Tongue (tissue), 2 donors: ENCODE measurements around the gene STX8. TPM values are rescaled to one million over a fixed set of nuclear protein-coding genes. Genes with fewer than 3 reads are reported as not detected.

Experiments used
- DNase-seq: peaks from one replicate; pipeline ENCODE4 v3.0.0-alpha.2; 2015
- total RNA-seq: library from RNA; depleted of rRNA; stranded (reverse); fragments of >200 nt; gene quantifications from one replicate; pipeline ENCODE4 v1.2.3, GENCODE V29; 2014

STX8 gene
- total RNA-seq, 1 donor from 2014 or later = 75.2 TPM

DNA sequence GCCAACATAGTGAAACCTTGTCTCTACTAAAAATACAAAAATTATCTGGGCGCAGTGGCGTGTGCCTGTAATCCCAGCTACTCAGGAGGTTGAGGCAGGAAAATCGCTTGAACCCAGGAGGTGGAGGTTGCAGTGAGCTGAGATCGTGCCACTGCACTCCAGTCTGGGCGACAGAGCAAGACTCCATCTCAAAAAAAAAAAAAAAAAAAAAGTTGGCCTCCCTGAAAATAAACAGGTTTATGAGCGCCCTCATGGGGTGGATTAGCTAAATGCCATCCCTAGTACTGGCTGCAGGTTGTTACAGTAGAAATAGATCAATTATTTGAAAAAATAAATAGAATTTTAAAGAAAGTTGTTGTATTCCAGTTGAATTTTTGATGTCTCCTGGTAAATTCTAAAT is 20.9 kb downstream of the STX8 start:
- peak; percentile 48 for DNase-seq

DNA sequence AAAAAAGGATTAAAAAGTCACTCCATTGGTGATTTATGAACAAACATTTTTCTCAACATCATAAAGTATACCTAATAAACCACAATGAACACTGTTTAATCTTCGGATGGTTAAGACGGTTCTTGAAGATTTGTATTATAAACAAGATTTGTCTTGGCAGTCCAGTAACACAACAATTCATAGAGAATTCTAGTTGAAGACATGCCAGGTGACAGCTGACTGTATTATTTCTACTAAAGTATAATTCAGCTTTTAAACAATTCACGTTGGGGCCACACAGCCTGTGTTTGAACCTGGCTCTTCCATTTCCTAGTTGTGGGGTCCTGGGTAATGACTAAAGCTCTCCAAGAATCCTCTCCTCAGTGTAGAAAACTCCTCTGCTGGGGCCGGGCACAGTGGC is 22.0 kb downstream of the STX8 start:
- no peak for DNase-seq

DNA sequence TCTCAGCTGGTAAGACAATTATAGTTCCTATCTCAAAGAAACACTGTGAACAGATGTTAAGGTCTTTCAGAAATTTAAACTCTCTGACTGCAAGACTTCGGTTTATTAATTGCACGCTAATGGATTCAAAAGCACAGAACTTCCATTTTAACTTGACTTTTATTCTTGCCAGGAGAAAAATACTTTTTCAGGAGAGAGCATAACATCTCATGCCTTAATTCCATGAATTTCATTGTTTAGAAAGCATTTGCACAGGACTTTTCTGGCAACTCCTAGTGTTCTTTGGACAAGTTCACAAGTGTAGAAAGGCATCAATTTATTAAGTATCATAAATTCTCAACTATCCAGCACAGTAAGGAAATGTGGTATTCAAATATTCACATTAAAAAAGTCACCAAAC is 22.4 kb downstream of the STX8 start:
- no peak for DNase-seq

DNA sequence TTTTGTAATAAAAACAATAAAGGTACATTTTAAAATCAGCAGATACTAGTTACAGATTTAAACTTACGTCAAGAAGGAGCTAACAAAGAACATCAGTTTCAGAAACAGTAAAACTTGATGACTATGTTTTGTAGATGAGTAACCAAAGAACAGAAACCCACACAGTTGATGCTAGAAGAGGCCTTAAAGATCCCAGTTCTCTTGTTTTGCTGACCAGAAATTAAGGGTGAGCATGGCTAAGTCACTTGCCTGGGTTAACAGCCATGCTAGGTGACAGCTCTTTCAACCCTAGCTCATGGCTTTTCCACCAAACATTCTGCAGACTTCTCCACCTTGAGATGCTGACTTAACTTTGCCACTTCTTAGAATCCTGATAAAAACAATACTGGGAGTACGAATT is 26.4 kb downstream of the STX8 start:
- DNase-seq = no peak

DNA sequence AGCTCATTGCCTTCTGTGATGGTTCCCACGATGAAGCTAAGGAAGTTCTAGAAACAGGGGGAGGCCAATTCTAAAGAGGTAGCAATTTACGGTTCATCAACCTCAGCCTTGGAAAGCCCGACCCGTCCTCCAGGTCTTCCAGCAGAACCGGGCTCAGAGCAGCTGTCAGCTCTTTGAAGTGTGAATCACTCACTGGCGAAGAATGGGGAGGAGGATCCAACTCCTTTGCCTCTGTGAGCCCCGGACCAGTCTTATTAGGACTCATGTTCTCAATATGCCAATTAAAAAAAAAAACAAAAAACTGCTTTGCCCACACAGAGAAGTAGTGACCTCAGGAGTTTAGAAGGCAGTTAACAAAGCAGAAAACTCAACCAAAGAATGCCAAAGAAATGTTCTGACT is 31.4 kb downstream of the STX8 start:
- DNase-seq = no peak

DNA sequence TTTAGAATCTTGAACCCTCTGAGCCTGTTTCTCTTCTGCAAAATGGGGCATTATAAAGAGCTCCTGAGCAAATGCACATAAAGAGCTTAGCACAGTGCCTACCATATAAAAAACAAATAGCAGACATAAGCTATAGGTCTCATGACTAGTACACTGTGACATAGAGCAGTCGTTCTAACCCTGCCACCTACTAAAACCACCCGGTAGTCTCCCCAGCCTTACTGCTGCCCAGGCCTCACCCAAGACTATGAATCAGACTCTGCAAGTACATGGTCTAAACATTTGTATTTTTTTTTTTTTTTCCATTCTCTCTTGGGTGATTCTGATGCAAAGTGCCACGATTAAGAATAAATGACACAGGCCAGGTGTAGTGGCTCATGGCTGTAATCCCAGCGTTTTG is 33.9 kb downstream of the STX8 start:
- no peak for DNase-seq

DNA sequence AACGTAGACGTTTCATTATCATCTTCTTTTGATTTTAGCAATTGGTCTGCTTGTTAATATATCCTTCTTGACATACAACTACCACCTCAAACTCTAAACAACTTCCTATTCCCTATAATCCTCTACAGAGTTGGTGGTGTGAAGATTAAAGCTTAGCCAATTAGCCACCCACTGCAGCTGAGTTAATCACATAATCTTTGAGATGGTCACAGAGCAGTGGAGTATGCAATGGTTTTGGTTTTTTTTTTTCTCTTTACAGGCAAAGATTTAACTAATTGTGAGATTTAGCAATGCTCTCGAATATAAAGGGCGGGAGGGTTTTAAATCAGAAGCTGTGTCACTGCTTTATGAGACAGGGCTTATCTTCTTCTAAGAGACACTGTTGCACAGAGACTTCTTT is 37.0 kb downstream of the STX8 start:
- no peak for DNase-seq

DNA sequence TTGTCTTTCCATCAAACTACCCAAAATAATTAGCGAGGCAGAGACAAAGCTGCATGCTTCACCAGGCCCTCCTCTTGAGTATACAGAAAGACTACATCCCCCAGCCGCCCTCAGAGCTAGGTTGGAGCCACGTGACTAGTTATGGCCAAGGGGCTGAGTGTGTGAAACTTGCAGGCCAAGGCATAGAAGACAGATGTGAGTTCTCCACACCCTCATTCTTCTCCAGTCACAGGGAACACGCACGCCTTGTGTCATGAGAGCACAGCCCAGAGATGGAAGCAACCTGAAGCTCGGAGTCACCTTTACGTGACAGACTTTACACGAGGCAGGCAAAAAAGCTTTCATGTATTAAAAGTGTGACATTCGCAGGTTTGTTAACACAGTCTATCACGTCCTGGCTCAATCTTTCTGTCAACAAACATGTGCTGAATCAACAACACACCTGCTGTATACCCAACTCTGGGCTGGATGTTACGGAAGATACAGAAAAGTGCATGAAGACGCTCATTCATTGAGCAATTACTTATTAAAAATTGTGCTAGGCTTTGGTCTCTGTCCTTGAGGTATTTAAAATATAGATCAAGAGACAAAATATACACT is 38.3 kb downstream of the STX8 start:
- no peak for DNase-seq

DNA sequence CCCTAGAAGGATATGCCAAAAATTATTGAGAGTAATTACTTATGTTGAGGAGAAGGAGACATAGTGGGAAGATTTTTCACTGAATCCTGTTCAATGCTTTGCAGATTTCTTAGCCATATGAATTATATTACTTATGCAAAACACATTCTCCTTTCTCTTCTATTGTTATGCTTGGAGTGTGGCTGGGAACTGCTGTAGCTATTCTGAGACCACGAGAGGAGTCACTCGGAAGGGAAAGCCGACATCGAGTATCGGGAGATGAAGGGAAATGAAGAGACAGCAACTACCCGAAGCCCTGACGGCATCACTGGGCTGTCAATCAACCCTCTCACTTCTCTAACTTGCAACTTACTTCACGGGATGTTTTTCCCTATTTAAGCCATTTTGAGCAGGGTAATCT is 39.6 kb downstream of the STX8 start:
- DNase-seq = peak; percentile 55

DNA sequence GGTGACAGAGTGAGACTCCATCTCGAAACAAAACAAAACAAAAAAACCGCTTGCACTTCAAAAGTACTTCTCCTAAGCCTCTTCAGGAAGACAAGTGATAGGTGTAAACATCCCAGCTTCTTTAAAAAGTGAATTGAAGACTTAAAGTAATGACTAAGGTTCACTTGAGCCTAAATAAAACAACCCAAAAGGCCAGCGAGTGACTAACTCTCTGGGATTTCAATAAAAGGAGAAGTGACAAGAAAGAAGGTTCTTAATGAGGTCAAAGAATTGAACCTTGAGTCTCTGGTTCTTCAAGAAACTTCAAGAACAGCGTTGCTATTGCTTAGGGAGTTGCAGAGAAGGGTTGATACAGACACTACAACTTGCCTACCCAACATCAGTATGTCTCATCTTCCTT is 42.2 kb downstream of the STX8 start:
- DNase-seq = no peak

DNA sequence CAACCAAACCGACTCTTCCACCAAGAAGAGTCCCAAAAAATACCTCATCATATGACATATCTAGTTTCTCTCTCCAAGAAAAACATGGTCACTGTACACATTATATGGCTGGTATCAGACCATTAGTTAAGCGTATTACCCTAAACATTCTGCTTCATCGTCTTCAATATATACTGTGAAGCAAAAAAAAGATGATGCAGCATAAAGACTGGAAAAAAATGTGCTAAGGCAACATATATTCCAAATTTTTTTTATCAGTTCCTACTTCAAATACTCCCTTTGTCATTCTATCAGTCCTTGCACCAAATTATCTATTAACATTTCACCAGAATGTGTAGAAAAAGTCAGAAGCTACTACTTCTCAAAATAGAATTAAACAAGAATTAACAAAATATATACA is 42.9 kb downstream of the STX8 start:
- DNase-seq = no peak

DNA sequence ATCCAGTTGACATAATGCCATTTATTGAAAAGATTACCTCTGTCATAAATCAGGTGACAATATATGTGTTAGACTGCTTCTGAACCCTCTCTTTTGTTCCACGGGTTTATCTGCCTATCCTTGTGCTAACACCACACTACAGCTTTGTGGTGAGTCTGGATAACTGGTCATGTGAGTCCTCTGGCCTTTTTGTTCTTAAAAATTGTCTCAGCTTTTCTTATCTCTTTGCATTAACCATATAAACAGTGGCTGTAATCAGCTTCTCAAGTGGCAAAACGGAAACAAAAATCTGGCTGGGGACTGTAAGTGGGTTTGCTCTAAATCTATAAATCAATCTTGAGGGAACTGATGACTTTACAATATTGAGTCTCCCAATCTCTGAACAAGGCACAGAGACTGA is 44.6 kb downstream of the STX8 start:
- DNase-seq = no peak

DNA sequence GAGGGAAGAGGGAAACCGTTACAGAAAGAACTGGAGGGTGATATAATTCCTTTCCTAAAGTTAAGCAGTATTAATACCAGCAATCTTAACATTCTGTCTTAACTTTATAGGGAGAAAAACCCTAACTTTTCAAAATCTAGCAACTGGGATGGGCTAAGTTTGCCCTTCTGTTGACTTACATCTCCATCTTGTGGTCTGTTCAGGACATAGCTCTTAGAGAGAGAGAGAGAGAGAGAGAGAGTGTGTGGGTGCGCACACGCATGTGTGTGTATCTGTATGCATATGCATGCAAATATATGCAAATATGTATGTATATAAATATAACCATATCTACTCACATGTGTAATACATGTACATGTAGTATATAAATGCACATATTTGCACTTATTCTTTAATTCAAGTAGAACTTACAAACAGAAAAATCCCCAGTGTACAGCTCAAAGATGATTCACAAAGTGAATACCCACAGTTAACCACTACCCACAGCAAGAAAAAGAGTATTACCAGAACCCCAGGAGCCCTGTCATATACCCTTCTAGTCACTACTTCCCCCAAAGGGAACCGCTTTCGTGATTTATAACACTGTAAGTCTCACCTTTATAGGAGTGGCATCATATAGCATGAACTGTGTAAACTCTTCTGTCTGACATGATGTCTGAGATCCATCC is 46.5 kb downstream of the STX8 start:
- DNase-seq = peak; percentile 51

DNA sequence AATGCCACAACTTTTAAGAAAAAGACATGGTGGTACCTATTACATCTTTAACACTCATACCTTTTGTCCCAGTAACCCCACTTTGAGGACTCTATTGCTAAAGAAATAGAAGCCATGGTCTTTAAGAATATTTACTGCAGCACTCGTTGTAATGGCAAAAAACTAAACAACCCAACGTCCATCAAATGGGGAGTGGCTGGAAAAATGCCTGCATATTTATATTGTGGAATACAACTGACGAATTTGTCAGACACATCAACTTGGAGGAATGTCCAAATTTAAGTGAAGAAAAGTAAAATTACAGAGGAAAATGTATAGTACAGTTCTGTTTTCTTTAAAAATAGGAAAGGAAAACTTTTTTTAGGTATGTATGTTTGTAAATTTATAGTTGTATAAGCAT is 47.8 kb downstream of the STX8 start:
- DNase-seq = no peak

DNA sequence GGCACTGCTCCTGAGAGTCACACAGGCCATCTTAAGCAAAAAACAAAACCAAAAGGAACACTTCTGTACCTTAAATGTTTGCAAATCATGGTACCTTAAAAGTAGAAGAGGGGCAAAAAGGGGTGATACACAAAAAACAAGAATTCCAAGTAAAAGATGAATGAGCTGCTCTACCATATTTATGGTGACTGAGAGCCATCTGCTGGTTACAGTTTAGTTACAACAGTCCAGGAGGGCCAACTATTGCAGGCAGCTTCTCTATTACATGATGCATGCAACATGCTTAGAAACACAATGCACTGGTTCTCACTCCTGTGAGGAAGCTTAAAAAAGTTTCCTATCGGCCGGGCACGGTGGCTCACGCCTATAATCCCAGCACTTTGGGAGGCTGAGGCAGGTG is 53.5 kb downstream of the STX8 start:
- peak; percentile 83 for DNase-seq

DNA sequence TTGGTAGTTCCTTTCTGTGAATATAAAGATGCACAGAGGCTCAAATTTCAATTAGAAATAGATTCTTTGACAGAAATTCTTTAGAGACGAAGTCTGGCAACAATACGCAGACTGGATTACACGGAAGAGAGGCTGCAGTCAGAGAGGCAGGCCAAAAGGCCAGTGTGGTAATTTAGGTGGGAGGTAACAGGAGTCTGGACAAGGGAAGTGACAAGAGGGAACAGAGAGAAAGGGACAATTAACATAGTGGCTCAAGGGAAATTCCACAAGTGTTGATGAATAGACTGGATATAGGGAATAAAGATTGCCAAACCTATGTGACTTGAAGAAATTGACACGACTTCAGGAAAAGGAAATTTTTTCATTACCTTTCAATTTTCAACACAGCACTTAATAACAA is 54.6 kb downstream of the STX8 start:
- DNase-seq = no peak

DNA sequence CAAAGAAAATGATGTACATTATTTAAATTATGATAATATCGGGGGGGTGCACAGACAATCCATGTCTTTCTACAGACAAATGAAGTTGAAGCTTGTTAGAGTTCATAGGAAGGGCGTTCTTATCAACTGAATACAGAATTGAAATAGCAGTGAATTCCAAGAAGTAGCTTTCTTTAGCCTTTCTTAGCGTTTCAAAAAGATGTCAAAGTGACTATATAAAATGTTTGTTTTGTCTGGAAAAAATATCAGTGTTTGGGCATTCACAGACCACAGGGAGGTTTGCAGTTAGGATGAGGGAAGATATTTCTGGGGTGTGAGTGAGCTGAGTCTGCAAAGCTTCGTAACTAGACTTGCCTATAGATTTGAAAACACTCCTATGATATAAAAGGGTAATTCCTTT is 55.0 kb downstream of the STX8 start:
- no peak for DNase-seq

DNA sequence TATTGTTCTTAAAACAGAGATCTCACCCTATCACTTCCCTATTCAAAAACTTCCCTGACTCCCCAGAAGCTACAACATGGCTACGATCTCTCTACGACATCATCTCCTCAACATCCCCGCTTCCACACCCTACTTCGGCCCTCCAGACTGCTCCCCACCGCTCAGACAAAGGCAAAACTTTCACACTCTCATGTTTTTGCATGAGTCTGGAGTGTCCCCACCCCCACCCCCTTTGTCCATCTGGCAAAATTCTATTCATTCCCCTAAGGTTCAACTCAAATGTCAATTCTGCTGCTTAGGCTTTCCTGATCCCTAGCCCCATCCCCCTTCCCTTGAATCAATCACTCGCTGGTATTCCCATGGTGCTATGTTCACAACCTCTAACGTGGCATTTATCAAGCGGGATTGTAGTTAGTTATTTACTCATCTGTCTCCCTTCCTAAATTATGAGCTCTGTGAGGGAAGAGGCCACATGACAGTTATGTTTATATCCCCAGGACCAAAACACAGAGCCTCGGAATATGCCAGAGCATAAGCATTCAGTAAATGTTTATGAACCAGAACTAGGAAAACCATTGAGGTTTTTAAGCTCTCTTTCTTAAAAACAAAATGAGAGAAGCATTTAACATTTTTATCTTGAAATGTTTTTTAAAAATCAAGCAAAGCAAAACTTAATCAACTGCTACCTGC is 55.9 kb downstream of the STX8 start:
- peak; percentile 24 for DNase-seq

DNA sequence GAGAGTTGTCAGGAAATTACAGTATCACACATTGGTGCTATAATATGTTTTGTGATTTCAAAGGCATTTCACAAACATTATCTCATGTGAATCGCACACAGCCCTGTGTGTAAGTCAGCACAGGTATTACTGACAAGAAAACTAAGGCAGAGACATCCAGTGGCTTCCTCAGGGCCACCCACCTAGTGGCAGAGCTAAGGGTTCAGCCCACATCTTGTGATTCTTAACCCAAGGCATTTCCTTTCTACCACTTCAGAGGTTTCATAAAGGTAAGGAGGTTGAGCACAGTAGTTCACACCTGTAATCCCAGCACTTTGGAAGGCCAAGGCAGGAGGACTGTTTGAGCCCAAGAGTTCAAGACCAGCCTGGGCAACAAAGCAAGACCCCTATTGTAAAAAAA is 58.2 kb downstream of the STX8 start:
- DNase-seq = no peak

DNA sequence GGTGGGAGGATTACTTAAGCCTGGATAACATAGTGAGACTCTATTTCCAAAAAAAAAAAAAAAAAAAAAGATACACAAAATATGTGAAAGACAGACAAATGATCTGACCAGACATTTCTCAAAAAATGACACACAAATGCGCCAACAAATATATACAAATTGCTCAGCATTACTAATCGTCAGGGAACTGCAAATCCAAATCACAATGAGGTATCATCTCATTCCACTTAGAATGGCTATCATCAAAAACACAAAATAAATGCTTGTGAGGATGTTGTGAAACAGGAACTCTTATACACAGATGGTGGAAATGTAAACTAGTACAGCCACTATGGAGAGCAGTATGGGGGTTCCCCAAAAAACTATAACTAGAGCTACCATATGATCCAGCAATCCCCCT is 62.4 kb downstream of the STX8 start:
- no peak for DNase-seq

DNA sequence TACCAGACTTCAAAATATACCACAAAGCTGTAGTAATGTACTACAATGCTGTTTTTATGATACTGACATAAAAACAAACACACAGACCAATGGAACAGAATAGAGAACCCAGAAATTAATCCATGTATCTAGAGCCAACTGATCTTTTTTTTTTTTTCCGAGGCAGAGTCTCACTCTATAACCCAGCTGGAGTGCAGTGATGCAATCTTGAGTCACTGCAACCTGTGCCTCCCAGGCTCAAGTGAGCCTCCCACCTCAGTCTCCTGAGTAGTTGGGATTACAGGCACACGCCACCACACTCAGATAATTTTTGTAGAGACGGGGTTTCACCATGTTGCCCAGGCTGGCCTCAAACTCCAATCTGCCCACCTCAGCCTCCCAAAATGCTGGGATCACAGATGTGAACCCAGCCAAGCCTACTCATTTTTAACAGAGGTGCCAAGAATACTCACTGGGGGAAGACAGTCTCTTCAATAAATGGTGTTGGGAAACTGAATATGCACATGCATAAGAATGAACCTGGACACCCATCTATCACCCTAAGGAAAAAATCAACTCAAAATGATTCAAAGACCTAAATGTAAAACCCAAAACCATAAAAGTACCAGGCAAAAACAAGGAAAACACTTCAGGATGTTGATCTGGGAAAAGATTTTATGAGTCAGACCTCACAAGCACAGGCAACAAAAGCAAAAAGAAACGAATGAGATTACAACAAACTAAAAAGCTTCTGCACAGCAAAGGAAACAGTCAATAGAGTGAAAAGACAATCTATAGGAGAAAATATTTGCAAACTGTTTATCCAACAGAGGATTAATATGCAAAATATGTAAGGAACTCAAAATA is 63.1 kb downstream of the STX8 start:
- DNase-seq = no peak

DNA sequence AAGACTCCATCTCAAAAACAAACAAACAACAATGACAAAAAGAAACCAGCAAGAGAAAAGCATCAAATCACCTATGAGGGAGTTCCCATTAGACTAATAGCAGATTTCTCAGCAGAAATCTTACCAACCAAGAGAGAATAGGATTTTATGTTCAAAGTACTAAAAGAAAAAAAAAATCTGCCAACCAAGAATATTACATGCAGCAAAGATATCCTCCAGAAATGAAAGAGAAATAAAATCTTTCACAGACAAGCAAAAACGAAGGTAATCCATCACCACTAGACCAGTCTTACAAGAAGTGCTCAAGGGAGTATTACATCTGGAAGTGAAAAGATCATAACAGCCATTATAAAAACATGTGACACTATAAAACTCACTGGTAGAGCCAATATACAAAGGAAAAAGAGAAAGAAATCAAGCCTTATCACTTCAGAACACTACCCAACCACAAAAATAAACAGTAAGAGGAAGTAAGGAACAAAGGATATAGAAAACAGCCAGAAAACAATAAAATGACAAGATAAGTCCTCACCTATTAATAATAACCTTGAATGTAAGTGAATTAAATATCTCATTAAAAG is 66.3 kb downstream of the STX8 start:
- DNase-seq = no peak

DNA sequence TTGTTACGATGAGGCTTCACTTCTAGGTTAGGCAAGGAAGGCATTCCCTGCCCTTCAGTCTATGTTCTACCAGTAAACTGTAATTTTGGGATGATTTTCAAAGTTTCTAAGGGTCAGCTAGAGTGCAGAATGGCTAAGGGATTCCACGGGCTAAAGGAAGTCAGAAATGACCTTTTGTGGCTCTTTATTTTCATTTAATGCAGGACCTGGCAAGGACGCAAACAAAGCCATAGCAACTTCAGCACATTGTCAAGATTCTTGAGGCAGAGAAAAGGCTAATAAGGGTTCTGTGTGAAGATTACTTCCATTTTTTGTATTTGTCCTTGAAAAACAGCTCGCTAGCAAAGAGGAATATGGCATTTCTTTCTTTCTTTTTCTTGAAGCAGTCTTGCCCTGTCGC is 76.6 kb downstream of the STX8 start:
- DNase-seq = no peak
